ENCODE data around the gene OR2A2.
"Not testable (repeated sequence)": the region's sequence is repeated elsewhere in the genome, so short reads cannot be mapped to it uniquely, and the experiment has no call there.

Gene OR2A2

GRCh38 chr7:144122876-144123275, 13.5 kb downstream of the OR2A2 start, which contains the start of gene OR2A14:
TSS of gene OR2A14 (plus strand) at chr7:144123176. CDS start at chr7:144129113, 5,937 bp downstream.
- no peaks in the 10 kb centered on the region for H3K36me3 Mint-ChIP-seq (ENCODE audit: low read depth)

GRCh38 chr7:144127714-144128334, 18.4 kb downstream of the OR2A2 start:
- H3K4me1 Mint-ChIP-seq (ENCODE audit: low read depth) = peaks cover 1% of the 10 kb centered on the region
- H3K9me3 Mint-ChIP-seq = no peaks in the 10 kb centered on the region
- no peaks in the 10 kb centered on the region for H3K36me3 Mint-ChIP-seq (ENCODE audit: low read depth)
- peaks cover 5% of the 10 kb centered on the region for H3K27me3 Mint-ChIP-seq (ENCODE audit: low read depth)
- H3K4me3 Mint-ChIP-seq = no peak overlapping the region
- no peak overlapping the region for H3K27ac Mint-ChIP-seq

More at GRCh38 chr7:144122876-144123275, 13.5 kb downstream of the OR2A2 start, which contains the start of gene OR2A14:
- H3K4me1 Mint-ChIP-seq (ENCODE audit: low read depth) = peaks cover 1% of the 10 kb centered on the region
- H3K4me3 Mint-ChIP-seq = no peak within 1 kb of the TSS
- peaks cover 5% of the 10 kb centered on the region for H3K27me3 Mint-ChIP-seq (ENCODE audit: low read depth)
- H3K27ac Mint-ChIP-seq = no peak within 1 kb of the TSS
- no peaks in the 10 kb centered on the region for H3K9me3 Mint-ChIP-seq

GRCh38 chr7:144129601-144130000, 20.2 kb downstream of the OR2A2 start:
- H3K27me3 Mint-ChIP-seq (ENCODE audit: low read depth); H3K4me3 Mint-ChIP-seq; H3K9me3 Mint-ChIP-seq; H3K4me1 Mint-ChIP-seq (ENCODE audit: low read depth); H3K36me3 Mint-ChIP-seq (ENCODE audit: low read depth); H3K27ac Mint-ChIP-seq: not testable (repeated sequence)

DNA sequence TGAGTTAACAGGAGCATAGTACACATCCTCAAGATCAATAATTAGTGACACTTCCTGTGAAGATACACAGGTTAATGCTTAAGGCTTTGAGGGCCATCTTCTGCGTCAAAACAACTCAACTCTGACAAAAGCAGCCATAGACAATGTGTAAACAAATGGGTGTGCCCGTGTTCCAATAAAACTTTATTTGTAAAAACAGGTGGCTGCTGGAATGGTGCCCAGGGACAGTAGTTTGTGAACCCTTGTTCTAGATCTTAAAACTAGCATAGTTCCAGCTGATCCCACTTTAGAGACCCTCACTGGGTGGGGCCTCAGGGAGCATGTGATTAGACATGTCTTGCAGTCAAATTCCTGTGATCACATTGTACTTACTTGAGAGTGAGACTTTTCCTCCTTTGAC, 21.3 kb downstream of the OR2A2 start:
- Mint-ChIP-seq H3K27ac (no peak overlapping the region), H3K36me3 (ENCODE audit: low read depth) (no peaks in the 10 kb centered on the region), H3K4me1 (ENCODE audit: low read depth) (peaks cover 1% of the 10 kb centered on the region), H3K9me3 (no peaks in the 10 kb centered on the region), H3K27me3 (ENCODE audit: low read depth) (peaks cover 9% of the 10 kb centered on the region), H3K4me3 (no peak overlapping the region)

GRCh38 chr7:144132262-144132661, 22.9 kb downstream of the OR2A2 start:
- Mint-ChIP-seq H3K27ac (no peak overlapping the region), H3K4me1 (ENCODE audit: low read depth) (peaks cover 1% of the 10 kb centered on the region), H3K9me3 (no peaks in the 10 kb centered on the region), H3K4me3 (no peak overlapping the region), H3K36me3 (ENCODE audit: low read depth) (no peaks in the 10 kb centered on the region), H3K27me3 (ENCODE audit: low read depth) (peaks cover 4% of the 10 kb centered on the region)

GRCh38 chr7:144133307-144133706, 23.9 kb downstream of the OR2A2 start:
- Mint-ChIP-seq H3K9me3 (no peaks in the 10 kb centered on the region), H3K27me3 (ENCODE audit: low read depth) (peaks cover 4% of the 10 kb centered on the region), H3K4me1 (ENCODE audit: low read depth) (no peaks in the 10 kb centered on the region), H3K27ac (no peak overlapping the region), H3K4me3 (no peak overlapping the region), H3K36me3 (ENCODE audit: low read depth) (no peaks in the 10 kb centered on the region)

- no peak overlapping the region for H3K27ac Mint-ChIP-seq
- H3K27me3 Mint-ChIP-seq (ENCODE audit: low read depth) = peaks cover 4% of the 10 kb centered on the region
- H3K4me1 Mint-ChIP-seq (ENCODE audit: low read depth) = no peaks in the 10 kb centered on the region
- H3K9me3 Mint-ChIP-seq = no peaks in the 10 kb centered on the region
- H3K36me3 Mint-ChIP-seq (ENCODE audit: low read depth) = no peaks in the 10 kb centered on the region
- no peak overlapping the region for H3K4me3 Mint-ChIP-seq
These were observed 24.7 kb downstream of the OR2A2 start for GRCh38 chr7:144134116-144134515.

DNA sequence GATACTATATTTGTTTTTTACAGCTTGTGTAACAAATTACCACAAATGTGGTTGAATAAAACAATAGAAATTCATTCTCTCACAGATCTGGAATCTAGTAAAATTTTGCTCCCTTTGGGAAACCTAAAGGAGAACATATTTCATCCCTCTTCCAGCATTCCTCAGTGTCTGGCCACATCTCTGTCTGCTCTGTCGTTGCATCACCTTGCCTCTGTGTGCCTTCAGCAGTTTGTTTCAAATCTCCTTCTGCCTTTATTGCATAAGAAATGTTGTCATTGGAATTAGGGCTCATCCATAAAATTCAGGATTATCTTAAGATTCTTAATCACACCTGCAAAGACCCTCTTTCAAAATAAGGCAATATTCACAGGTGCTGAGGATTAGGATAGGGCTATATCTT, 28.1 kb downstream of the OR2A2 start:
- H3K27me3 Mint-ChIP-seq (ENCODE audit: low read depth) = peaks cover 4% of the 10 kb centered on the region
- no peak overlapping the region for H3K27ac Mint-ChIP-seq
- no peaks in the 10 kb centered on the region for H3K4me1 Mint-ChIP-seq (ENCODE audit: low read depth)
- H3K9me3 Mint-ChIP-seq = no peaks in the 10 kb centered on the region
- H3K36me3 Mint-ChIP-seq (ENCODE audit: low read depth) = no peaks in the 10 kb centered on the region
- no peak overlapping the region for H3K4me3 Mint-ChIP-seq

- no peaks in the 10 kb centered on the region for H3K4me1 Mint-ChIP-seq (ENCODE audit: low read depth)
- no peaks in the 10 kb centered on the region for H3K27me3 Mint-ChIP-seq (ENCODE audit: low read depth)
- H3K36me3 Mint-ChIP-seq (ENCODE audit: low read depth) = no peaks in the 10 kb centered on the region
- no peak overlapping the region for H3K4me3 Mint-ChIP-seq
- H3K27ac Mint-ChIP-seq = no peak overlapping the region
- H3K9me3 Mint-ChIP-seq = no peaks in the 10 kb centered on the region
These were observed 32.8 kb downstream of the OR2A2 start for GRCh38 chr7:144142187-144142586.

- no peaks in the 10 kb centered on the region for H3K36me3 Mint-ChIP-seq (ENCODE audit: low read depth)
- H3K27me3 Mint-ChIP-seq (ENCODE audit: low read depth) = no peaks in the 10 kb centered on the region
- H3K4me1 Mint-ChIP-seq (ENCODE audit: low read depth) = no peaks in the 10 kb centered on the region
- no peak overlapping the region for H3K4me3 Mint-ChIP-seq
- no peak overlapping the region for H3K27ac Mint-ChIP-seq
- H3K9me3 Mint-ChIP-seq = peaks cover 16% of the 10 kb centered on the region
These were observed 35.0 kb downstream of the OR2A2 start for GRCh38 chr7:144144426-144144825.

- Mint-ChIP-seq H3K36me3 (ENCODE audit: low read depth) (no peaks in the 10 kb centered on the region), H3K27me3 (ENCODE audit: low read depth) (peaks cover 5% of the 10 kb centered on the region), H3K9me3 (peaks cover 16% of the 10 kb centered on the region), H3K4me1 (ENCODE audit: low read depth) (no peaks in the 10 kb centered on the region), H3K4me3 (no peak overlapping the region), H3K27ac (no peak overlapping the region)
These were observed 38.9 kb downstream of the OR2A2 start for GRCh38 chr7:144148224-144148827.

GRCh38 chr7:144158861-144159260, 49.5 kb downstream of the OR2A2 start:
- no peaks in the 10 kb centered on the region for H3K36me3 Mint-ChIP-seq (ENCODE audit: low read depth)
- no peak overlapping the region for H3K27ac Mint-ChIP-seq
- H3K9me3 Mint-ChIP-seq = no peaks in the 10 kb centered on the region
- peaks cover 22% of the 10 kb centered on the region for H3K27me3 Mint-ChIP-seq (ENCODE audit: low read depth)
- no peak overlapping the region for H3K4me3 Mint-ChIP-seq
- no peaks in the 10 kb centered on the region for H3K4me1 Mint-ChIP-seq (ENCODE audit: low read depth)

Data from T-helper 1 cell treated with Interleukin-12 subunit alpha and Interleukin-12 subunit beta and Interleukin-4 antibody, amounts not matched to agents 30 μg/mL and 1 μg/mL, for 36 hours (primary cell).